ENCODE data around the gene ABCB9. TPM values are rescaled to one million over a fixed set of nuclear protein-coding genes. Genes with fewer than 3 reads are reported as not detected.
"Not testable (repeated sequence)": the region's sequence is repeated elsewhere in the genome, so short reads cannot be mapped to it uniquely, and the experiment has no call there.

The ABCB9 gene
- total RNA-seq, 1 donor from 2014 or later: 5.0 TPM

GRCh38 chr12:122941351-122941750 is 24.9 kb downstream of the ABCB9 start:
- DNase-seq (ENCODE audit: low read depth in 2 of 2): not testable (repeated sequence)

- no peak for DNase-seq (ENCODE audit: low read depth in 2 of 2)
Observed at GRCh38 chr12:122939125-122939524, 27.1 kb downstream of the ABCB9 start.

- DNase-seq (ENCODE audit: low read depth in 2 of 2): no peak
Observed at GRCh38 chr12:122937622-122938091, 28.6 kb downstream of the ABCB9 start.

GRCh38 chr12:122935318-122935717 is 30.9 kb downstream of the ABCB9 start:
- no peak for DNase-seq (ENCODE audit: low read depth in 2 of 2)

GRCh38 chr12:122934722-122935121 is 31.5 kb downstream of the ABCB9 start:
- no peak for DNase-seq (ENCODE audit: low read depth in 2 of 2)

GRCh38 chr12:122932207-122932606 is 34.1 kb downstream of the ABCB9 start:
- no peak for DNase-seq (ENCODE audit: low read depth in 2 of 2)

GRCh38 chr12:122929812-122930211 is 36.5 kb downstream of the ABCB9 start:
- no peak for DNase-seq (ENCODE audit: low read depth in 2 of 2)

GRCh38 chr12:122929148-122929538 is 37.1 kb downstream of the ABCB9 start:
- DNase-seq (ENCODE audit: low read depth in 2 of 2): no peak

- DNase-seq (ENCODE audit: low read depth in 2 of 2): no peak
Observed at GRCh38 chr12:122928404-122929147, 37.7 kb downstream of the ABCB9 start.

GRCh38 chr12:122927756-122928403 is 38.4 kb downstream of the ABCB9 start:
- no peak for DNase-seq (ENCODE audit: low read depth in 2 of 2)

GRCh38 chr12:122921917-122922316 is 44.3 kb downstream of the ABCB9 start:
- no peak for DNase-seq (ENCODE audit: low read depth in 2 of 2)

- DNase-seq (ENCODE audit: low read depth in 2 of 2): no peak
Observed at GRCh38 chr12:122920687-122921086, 45.6 kb downstream of the ABCB9 start.

GRCh38 chr12:122918827-122919226 is 47.4 kb downstream of the ABCB9 start:
- no peak for DNase-seq (ENCODE audit: low read depth in 2 of 2)

GRCh38 chr12:122917507-122918121 is 48.6 kb downstream of the ABCB9 start:
- peak in 1 of 2 donors; percentile 16 for DNase-seq (ENCODE audit: low read depth in 2 of 2)

- DNase-seq (ENCODE audit: low read depth in 2 of 2): peak in 1 of 2 donors; percentile 24
Observed at GRCh38 chr12:122909442-122910288, 56.6 kb downstream of the ABCB9 start.

GRCh38 chr12:122908915-122909314 is 57.3 kb downstream of the ABCB9 start:
- DNase-seq (ENCODE audit: low read depth in 2 of 2): no peak

GRCh38 chr12:122905258-122905657 is 61.0 kb downstream of the ABCB9 start:
- DNase-seq (ENCODE audit: low read depth in 2 of 2): not testable (repeated sequence)

GRCh38 chr12:122903693-122904034 is 62.6 kb downstream of the ABCB9 start:
- no peak for DNase-seq (ENCODE audit: low read depth in 2 of 2)

- no peak for DNase-seq (ENCODE audit: low read depth in 2 of 2)
Observed at GRCh38 chr12:122902854-122903692, 63.2 kb downstream of the ABCB9 start.

- no peak for DNase-seq (ENCODE audit: low read depth in 2 of 2)
Observed at GRCh38 chr12:122899887-122900286, 66.4 kb downstream of the ABCB9 start.

GRCh38 chr12:122896662-122897061 is 69.6 kb downstream of the ABCB9 start:
- DNase-seq (ENCODE audit: low read depth in 2 of 2): no peak
